RWPE2 (cell line): ENCODE measurements around the gene SLC37A1.

Experiments used
- ATAC-seq: fragments of 200-7000 bp; cut with Tn5 transposase; 3 replicates; pipeline ENCODE4 v1.9.1; 2021; ENCODE audit warnings: low read depth
- DNase-seq: peaks from one replicate; pipeline ENCODE4 v3.0.0-alpha.2; 2020; ENCODE audit warnings: low spot score
- H3K27ac ChIP-seq: fragments of 450-650 bp; 2 replicates; pipeline ENCODE4 v1.5.1; 2017; ENCODE audit warnings: mild to moderate bottlenecking; ENCODE audit not compliant: poor library complexity, severe bottlenecking
- H3K27me3 ChIP-seq: fragments of 250-450 bp; sonication (Bioruptor Pico); 2 replicates; pipeline ENCODE4 v1.5.1; 2021; ENCODE audit warnings: mild to moderate bottlenecking, moderate library complexity; ENCODE audit not compliant: insufficient read depth, poor library complexity, severe bottlenecking
- H3K36me3 ChIP-seq: fragments of 250-450 bp; sonication (Bioruptor Pico); 2 replicates; pipeline ENCODE4 v1.5.1; 2020; ENCODE audit warnings: low read depth, mild to moderate bottlenecking, moderate library complexity
- H3K4me1 ChIP-seq: fragments of 250-450 bp; sonication (Bioruptor Pico); 2 replicates; pipeline ENCODE4 v1.5.1; 2021; ENCODE audit warnings: mild to moderate bottlenecking, moderate library complexity; ENCODE audit not compliant: insufficient read depth, poor library complexity, severe bottlenecking
- H3K4me3 ChIP-seq: fragments of 250-450 bp; sonication (Bioruptor Pico); 2 replicates; pipeline ENCODE4 v1.5.1; 2021; ENCODE audit warnings: mild to moderate bottlenecking, moderate library complexity; ENCODE audit not compliant: severe bottlenecking
- H3K9me3 ChIP-seq: fragments of 250-450 bp; sonication (Bioruptor Pico); 2 replicates; pipeline ENCODE4 v1.5.1; 2021; ENCODE audit warnings: mild to moderate bottlenecking, moderate library complexity; ENCODE audit not compliant: severe bottlenecking
- TF ChIP-seq, protein P1 (sequence below): fragments of 450-650 bp; IDR thresholded peaks from one replicate; pipeline ENCODE4 v1.5.1; 2017; ENCODE audit warnings: mild to moderate bottlenecking, moderate library complexity; ENCODE audit not compliant: poor library complexity, severe bottlenecking

SLC37A1 gene

DNA sequence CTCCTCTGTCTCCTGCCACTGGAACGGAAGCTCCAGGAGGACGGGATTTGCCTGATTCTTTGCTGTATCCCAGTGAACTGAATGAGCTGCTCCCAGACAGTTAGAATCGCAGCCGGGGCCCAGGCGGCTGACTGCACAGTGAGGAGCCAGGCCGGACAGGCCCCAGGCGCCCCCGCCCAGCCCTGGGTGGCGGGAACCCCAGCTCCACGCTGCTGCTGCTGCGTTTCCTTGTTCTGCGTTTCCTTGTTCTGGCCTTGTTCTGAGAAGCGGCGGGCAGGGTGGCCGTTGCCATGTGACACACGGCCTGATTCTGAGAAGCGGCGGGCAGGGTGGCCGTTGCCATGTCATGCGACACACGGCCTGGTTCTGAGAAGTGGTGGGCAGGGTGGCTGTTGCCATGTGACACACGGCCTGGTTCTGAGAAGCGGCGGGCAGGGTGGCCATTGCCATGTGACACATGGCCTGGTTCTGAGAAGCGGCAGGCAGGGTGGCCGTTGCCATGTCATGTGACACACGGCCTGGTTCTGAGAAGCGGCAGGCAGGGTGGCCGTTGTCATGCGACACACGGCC, 56.2 kb downstream of the SLC37A1 start:
- Histone ChIP-seq H3K27me3 (no peaks in the 10 kb centered on the region), H3K27ac (no peak overlapping the region), H3K9me3 (no peaks in the 10 kb centered on the region), H3K4me3 (no peak overlapping the region), H3K36me3 (no peaks in the 10 kb centered on the region), H3K4me1 (no peaks in the 10 kb centered on the region)
- peak; percentile 31 for DNase-seq
- no peak for ATAC-seq
- TF ChIP-seq, protein P1, sequence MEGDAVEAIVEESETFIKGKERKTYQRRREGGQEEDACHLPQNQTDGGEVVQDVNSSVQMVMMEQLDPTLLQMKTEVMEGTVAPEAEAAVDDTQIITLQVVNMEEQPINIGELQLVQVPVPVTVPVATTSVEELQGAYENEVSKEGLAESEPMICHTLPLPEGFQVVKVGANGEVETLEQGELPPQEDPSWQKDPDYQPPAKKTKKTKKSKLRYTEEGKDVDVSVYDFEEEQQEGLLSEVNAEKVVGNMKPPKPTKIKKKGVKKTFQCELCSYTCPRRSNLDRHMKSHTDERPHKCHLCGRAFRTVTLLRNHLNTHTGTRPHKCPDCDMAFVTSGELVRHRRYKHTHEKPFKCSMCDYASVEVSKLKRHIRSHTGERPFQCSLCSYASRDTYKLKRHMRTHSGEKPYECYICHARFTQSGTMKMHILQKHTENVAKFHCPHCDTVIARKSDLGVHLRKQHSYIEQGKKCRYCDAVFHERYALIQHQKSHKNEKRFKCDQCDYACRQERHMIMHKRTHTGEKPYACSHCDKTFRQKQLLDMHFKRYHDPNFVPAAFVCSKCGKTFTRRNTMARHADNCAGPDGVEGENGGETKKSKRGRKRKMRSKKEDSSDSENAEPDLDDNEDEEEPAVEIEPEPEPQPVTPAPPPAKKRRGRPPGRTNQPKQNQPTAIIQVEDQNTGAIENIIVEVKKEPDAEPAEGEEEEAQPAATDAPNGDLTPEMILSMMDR, result no peak

DNA sequence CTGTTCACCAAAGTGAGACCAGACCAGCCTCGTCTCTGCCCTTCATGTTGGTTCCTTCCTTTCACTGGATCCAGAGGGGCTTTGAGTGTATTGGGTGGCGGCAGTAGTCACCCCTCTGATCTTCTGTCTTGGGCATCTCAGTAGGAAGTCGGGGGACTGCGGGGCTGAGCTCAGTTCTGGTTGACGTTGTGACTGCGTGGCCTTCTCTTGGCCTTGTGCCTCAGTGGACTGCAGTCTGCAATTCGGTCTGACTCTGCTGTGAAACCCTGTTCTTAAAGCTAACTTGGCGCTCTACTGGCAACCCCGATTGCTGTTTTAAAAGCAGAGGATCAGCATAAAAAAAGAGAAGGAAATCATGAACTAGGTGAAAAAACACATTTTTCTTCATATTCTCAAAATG, 56.7 kb downstream of the SLC37A1 start:
- Histone ChIP-seq H3K4me3 (no peak overlapping the region), H3K27ac (no peak overlapping the region), H3K36me3 (no peaks in the 10 kb centered on the region), H3K27me3 (no peaks in the 10 kb centered on the region), H3K9me3 (no peaks in the 10 kb centered on the region), H3K4me1 (no peaks in the 10 kb centered on the region)
- ATAC-seq (no peak), DNase-seq (no peak)
- TF ChIP-seq, protein P1, result no peak

DNA sequence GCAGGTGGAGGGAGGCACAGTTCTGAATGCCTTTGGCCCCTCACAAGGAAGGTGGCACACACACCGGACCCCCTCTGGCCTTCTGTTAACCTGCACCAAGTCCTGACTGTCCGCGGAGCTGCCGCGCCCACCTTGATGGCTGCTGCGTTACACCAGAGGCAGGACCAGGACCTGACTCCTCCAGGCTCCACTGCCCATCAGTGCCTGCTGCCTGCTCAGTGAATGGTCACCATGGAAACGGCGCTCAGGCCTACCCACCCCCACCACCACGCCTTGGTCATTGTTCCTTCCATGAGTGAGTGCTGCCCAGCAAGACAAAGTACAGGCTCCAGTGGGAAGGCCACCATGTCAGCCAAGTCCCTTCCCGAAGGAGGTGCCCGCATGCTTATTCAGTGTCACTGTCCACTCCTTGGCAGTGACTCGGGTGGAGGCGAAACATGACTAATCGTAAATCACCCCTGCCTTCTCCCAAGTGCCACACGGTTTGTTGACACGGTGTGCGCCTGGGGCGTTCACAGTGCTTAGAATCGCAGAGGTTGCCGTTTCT, 57.3 kb downstream of the SLC37A1 start:
- Histone ChIP-seq H3K4me3 (no peak overlapping the region), H3K4me1 (no peaks in the 10 kb centered on the region), H3K27ac (no peak overlapping the region), H3K27me3 (no peaks in the 10 kb centered on the region), H3K9me3 (no peaks in the 10 kb centered on the region), H3K36me3 (no peaks in the 10 kb centered on the region)
- TF ChIP-seq, protein P1, result no peak
- ATAC-seq (no peak), DNase-seq (no peak)

DNA sequence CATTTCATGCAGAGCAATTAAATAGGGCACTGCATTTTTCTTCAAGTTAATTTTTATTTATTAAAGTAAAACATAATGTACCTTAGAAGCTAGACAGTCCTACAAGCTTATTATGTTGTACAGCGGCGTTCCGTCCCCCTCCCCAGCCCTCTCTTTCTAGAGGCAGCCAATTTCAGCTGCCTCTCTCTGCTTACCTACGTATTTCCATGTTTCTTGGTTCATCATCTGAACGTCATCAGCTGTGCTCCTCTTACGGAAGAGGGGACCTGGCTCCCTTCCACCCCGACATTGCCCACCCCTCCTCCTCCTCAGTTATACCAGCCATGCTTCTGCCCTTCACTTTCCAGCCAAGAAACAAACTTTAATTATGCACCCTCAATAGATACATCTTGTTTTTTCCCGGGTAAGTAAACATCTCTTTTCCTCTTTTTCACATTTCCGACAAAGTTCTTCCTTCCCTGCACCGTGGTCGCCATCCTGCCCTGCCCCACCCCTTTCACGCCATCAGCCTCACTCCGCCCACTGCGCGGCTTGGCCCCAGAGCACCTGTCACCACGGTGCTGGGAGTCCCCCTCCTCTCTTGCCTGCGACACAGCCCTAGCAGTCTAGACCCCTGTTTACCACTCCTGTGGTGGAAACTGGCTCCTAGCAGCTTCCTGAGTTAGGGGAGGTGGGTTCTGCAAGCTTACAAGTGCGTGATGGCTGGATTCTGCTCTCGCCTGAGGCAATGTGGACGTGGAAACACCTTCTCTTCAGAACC, 57.9 kb downstream of the SLC37A1 start:
- H3K36me3 ChIP-seq, result 0 out of 2 replicates have a peak, but pooled peaks cover 3% of the 10 kb centered on the region
- no peak overlapping the region for H3K27ac ChIP-seq
- no peaks in the 10 kb centered on the region for H3K27me3 ChIP-seq
- DNase-seq (no peak), ATAC-seq (no peak)
- peaks cover 1% of the 10 kb centered on the region for H3K9me3 ChIP-seq
- no peak overlapping the region for H3K4me3 ChIP-seq
- no peaks in the 10 kb centered on the region for H3K4me1 ChIP-seq
- TF ChIP-seq, protein P1, result no peak
